ENCODE results near the gene KIF5A.
"Not testable (repeated sequence)": the region's sequence is repeated elsewhere in the genome, so short reads cannot be mapped to it uniquely, and the experiment has no call there.

Gene KIF5A

GRCh38 chr12:57511588-57512325 is 38.1 kb upstream of the KIF5A start:
- WGBS (ENCODE audit: insufficient coverage) = 100% methylated on average over 6 of the region's 7 CpGs
- Histone ChIP-seq H3K36me3 (ENCODE audit: control insufficient read depth in 4 of 4, insufficient read depth in 4 of 4, low read length in 3 of 4) (peaks cover 24 to 66% (median 49%) of the 10 kb centered on the region in 4 experiments), H3K27me3 (replicated peaks in 2 of 5; ENCODE audit: control insufficient read depth in 4 of 5, insufficient read depth in 5 of 5, low read length in 4 of 5) (no peaks in the 10 kb centered on the region), H3K27ac (ENCODE audit: insufficient read depth in 1 of 2, low read depth in 1 of 2, low read length in 2 of 2, poor library complexity in 1 of 2, severe bottlenecking in 2 of 2) (peak overlapping the region in 1 of 2 experiments; percentile 27), H3K9me3 (ENCODE audit: control extremely low read depth in 1 of 5, control insufficient read depth in 4 of 5, insufficient read depth in 2 of 5, low read depth in 1 of 5, low read length in 4 of 5) (no peaks in the 10 kb centered on the region), H3K4me3 (ENCODE audit: control insufficient read depth in 1 of 7, extremely low read depth in 1 of 7, insufficient read depth in 4 of 7, low read depth in 2 of 7, low read length in 6 of 7) (no peak overlapping the region), H3K4me1 (ENCODE audit: control extremely low read depth in 1 of 4, control insufficient read depth in 4 of 4, insufficient read depth in 4 of 4, low read length in 3 of 4) (no peaks in the 10 kb centered on the region)
- CTCF ChIA-PET = interaction anchor here (1.0 kb wide), 1 partner anchor 72 kb away, joined by 3 read pairs; no protein-coding TSS in a partner anchor
- POLR2A ChIA-PET = no interaction called here
- no peak for DNase-seq

- POLR2A ChIA-PET = no interaction called here
- WGBS (ENCODE audit: insufficient coverage) = 97% methylated on average over 6 of the region's 6 CpGs
Observed at GRCh38 chr12:57512665-57513064, 37.2 kb upstream of the KIF5A start.

DNA sequence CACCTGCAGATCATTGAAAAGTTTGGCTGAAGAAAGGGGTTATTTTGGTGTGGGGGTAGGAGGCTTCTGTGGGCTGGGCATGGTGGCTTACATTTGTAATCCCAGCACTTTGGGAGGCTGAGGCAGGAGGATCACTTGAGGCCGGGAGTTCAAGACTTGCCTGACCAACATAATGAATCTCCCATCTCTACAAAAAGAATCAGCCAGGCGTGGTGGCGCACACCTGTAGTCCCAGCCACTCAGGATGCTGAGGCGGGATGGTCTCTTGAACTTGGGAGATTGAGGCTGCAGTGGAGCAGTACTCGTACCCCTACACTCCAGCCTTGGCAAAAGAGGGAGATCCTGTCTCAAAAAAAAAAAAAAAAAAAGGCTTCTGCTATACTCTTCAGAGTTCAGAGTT is 36.6 kb upstream of the KIF5A start:
- WGBS (ENCODE audit: insufficient coverage) = 100% methylated on average over 2 of the region's 5 CpGs
- H3K4me1 ChIP-seq (ENCODE audit: control extremely low read depth in 1 of 4, control insufficient read depth in 4 of 4, insufficient read depth in 4 of 4, low read length in 3 of 4) = peaks cover 0 to 4% (median 2%) of the 10 kb centered on the region in 4 experiments
- no peaks in the 10 kb centered on the region for H3K9me3 ChIP-seq (ENCODE audit: control extremely low read depth in 1 of 5, control insufficient read depth in 4 of 5, insufficient read depth in 2 of 5, low read depth in 1 of 5, low read length in 4 of 5)
- no peak for DNase-seq
- H3K36me3 ChIP-seq (ENCODE audit: control insufficient read depth in 4 of 4, insufficient read depth in 4 of 4, low read length in 3 of 4) = peaks cover 28 to 79% (median 61%) of the 10 kb centered on the region in 4 experiments
- ChIA-PET POLR2A (no interaction called here), CTCF (interaction anchor here (1.1 kb wide), 1 partner anchor 16 kb away, joined by 4 read pairs; no protein-coding TSS in a partner anchor)
- H3K27me3 ChIP-seq (replicated peaks in 2 of 5; ENCODE audit: control insufficient read depth in 4 of 5, insufficient read depth in 5 of 5, low read length in 4 of 5) = no peaks in the 10 kb centered on the region
- H3K27ac ChIP-seq (ENCODE audit: insufficient read depth in 1 of 2, low read depth in 1 of 2, low read length in 2 of 2, poor library complexity in 1 of 2, severe bottlenecking in 2 of 2) = no peak overlapping the region
- H3K4me3 ChIP-seq (ENCODE audit: control insufficient read depth in 1 of 7, extremely low read depth in 1 of 7, insufficient read depth in 4 of 7, low read depth in 2 of 7, low read length in 6 of 7) = no peak overlapping the region

More at GRCh38 chr12:57512665-57513064, 37.2 kb upstream of the KIF5A start:
- Histone ChIP-seq H3K4me1 (ENCODE audit: control extremely low read depth in 1 of 4, control insufficient read depth in 4 of 4, insufficient read depth in 4 of 4, low read length in 3 of 4) (peaks cover 0 to 3% (median 0%) of the 10 kb centered on the region in 4 experiments), H3K36me3 (ENCODE audit: control insufficient read depth in 4 of 4, insufficient read depth in 4 of 4, low read length in 3 of 4) (peaks cover 28 to 75% (median 58%) of the 10 kb centered on the region in 4 experiments), H3K4me3 (ENCODE audit: control insufficient read depth in 1 of 7, extremely low read depth in 1 of 7, insufficient read depth in 4 of 7, low read depth in 2 of 7, low read length in 6 of 7) (no peak overlapping the region), H3K9me3 (ENCODE audit: control extremely low read depth in 1 of 5, control insufficient read depth in 4 of 5, insufficient read depth in 2 of 5, low read depth in 1 of 5, low read length in 4 of 5) (no peaks in the 10 kb centered on the region), H3K27ac (ENCODE audit: insufficient read depth in 1 of 2, low read depth in 1 of 2, low read length in 2 of 2, poor library complexity in 1 of 2, severe bottlenecking in 2 of 2) (peak overlapping the region in 1 of 2 experiments; percentile 0), H3K27me3 (replicated peaks in 2 of 5; ENCODE audit: control insufficient read depth in 4 of 5, insufficient read depth in 5 of 5, low read length in 4 of 5) (no peaks in the 10 kb centered on the region)
- DNase-seq = no peak
- CTCF ChIA-PET = interaction anchor here (1.1 kb wide), 1 partner anchor 16 kb away, joined by 4 read pairs; no protein-coding TSS in a partner anchor

DNA sequence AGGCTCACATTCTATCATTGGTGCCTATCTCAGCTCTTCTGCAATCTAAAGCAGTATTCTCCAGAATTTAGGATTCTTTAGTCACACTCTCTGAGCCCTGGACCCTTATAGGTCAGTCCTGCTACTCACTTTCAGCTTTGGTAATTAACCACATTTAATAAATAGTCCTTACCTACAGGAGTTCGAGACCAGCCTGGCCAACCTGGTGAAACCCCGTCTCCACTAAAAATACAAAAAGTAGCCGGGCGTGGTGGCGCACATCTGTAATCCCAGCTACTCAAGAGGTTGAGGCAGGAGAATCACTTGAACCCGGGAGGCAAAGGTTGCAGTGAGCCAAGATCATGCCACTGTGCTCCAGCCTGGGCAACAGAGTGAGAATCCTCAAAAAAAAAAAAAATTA is 36.2 kb upstream of the KIF5A start:
- CTCF ChIA-PET; H3K27ac ChIP-seq (ENCODE audit: insufficient read depth in 1 of 2, low read depth in 1 of 2, low read length in 2 of 2, poor library complexity in 1 of 2, severe bottlenecking in 2 of 2); H3K27me3 ChIP-seq (replicated peaks in 2 of 5; ENCODE audit: control insufficient read depth in 4 of 5, insufficient read depth in 5 of 5, low read length in 4 of 5); H3K9me3 ChIP-seq (ENCODE audit: control extremely low read depth in 1 of 5, control insufficient read depth in 4 of 5, insufficient read depth in 2 of 5, low read depth in 1 of 5, low read length in 4 of 5); DNase-seq; POLR2A ChIA-PET; H3K4me3 ChIP-seq (ENCODE audit: control insufficient read depth in 1 of 7, extremely low read depth in 1 of 7, insufficient read depth in 4 of 7, low read depth in 2 of 7, low read length in 6 of 7); H3K4me1 ChIP-seq (ENCODE audit: control extremely low read depth in 1 of 4, control insufficient read depth in 4 of 4, insufficient read depth in 4 of 4, low read length in 3 of 4): not testable (repeated sequence)
- peaks cover 28 to 79% (median 63%) of the 10 kb centered on the region in 4 experiments for H3K36me3 ChIP-seq (ENCODE audit: control insufficient read depth in 4 of 4, insufficient read depth in 4 of 4, low read length in 3 of 4)
- WGBS (ENCODE audit: insufficient coverage) = 97% methylated on average over 6 of the region's 6 CpGs

GRCh38 chr12:57514246-57514645 is 35.6 kb upstream of the KIF5A start:
- peaks cover 0 to 14% (median 11%) of the 10 kb centered on the region in 4 experiments for H3K4me1 ChIP-seq (ENCODE audit: control extremely low read depth in 1 of 4, control insufficient read depth in 4 of 4, insufficient read depth in 4 of 4, low read length in 3 of 4)
- POLR2A ChIA-PET = interaction anchor here (0.5 to 2.8 kb wide), 4 partner anchors 11 to 263 kb away, joined by 3 to 19 read pairs (median 8); partner anchors contain the start of genes ARHGAP9 and STAC3
- WGBS (ENCODE audit: insufficient coverage) = 97% methylated on average over 8 of the region's 9 CpGs
- H3K27me3 ChIP-seq (replicated peaks in 2 of 5; ENCODE audit: control insufficient read depth in 4 of 5, insufficient read depth in 5 of 5, low read length in 4 of 5); H3K4me3 ChIP-seq (ENCODE audit: control insufficient read depth in 1 of 7, extremely low read depth in 1 of 7, insufficient read depth in 4 of 7, low read depth in 2 of 7, low read length in 6 of 7); DNase-seq; H3K9me3 ChIP-seq (ENCODE audit: control extremely low read depth in 1 of 5, control insufficient read depth in 4 of 5, insufficient read depth in 2 of 5, low read depth in 1 of 5, low read length in 4 of 5); H3K27ac ChIP-seq (ENCODE audit: insufficient read depth in 1 of 2, low read depth in 1 of 2, low read length in 2 of 2, poor library complexity in 1 of 2, severe bottlenecking in 2 of 2): not testable (repeated sequence)
- peaks cover 28 to 80% (median 62%) of the 10 kb centered on the region in 4 experiments for H3K36me3 ChIP-seq (ENCODE audit: control insufficient read depth in 4 of 4, insufficient read depth in 4 of 4, low read length in 3 of 4)
- CTCF ChIA-PET = interaction anchor here (0.6 to 5.3 kb wide), 7 partner anchors 8 to 38 kb away, joined by 3 to 22 read pairs (median 4); partner anchors contain the start of gene DCTN2

GRCh38 chr12:57514720-57515407 is 35.0 kb upstream of the KIF5A start:
- no peaks in the 10 kb centered on the region for H3K27me3 ChIP-seq (replicated peaks in 2 of 5; ENCODE audit: control insufficient read depth in 4 of 5, insufficient read depth in 5 of 5, low read length in 4 of 5)
- H3K4me3 ChIP-seq (ENCODE audit: control insufficient read depth in 1 of 7, extremely low read depth in 1 of 7, insufficient read depth in 4 of 7, low read depth in 2 of 7, low read length in 6 of 7) = no peak overlapping the region
- H3K4me1 ChIP-seq (ENCODE audit: control extremely low read depth in 1 of 4, control insufficient read depth in 4 of 4, insufficient read depth in 4 of 4, low read length in 3 of 4) = peaks cover 0 to 19% (median 16%) of the 10 kb centered on the region in 4 experiments
- DNase-seq = no peak
- ChIA-PET CTCF (interaction anchor here (0.6 to 5.3 kb wide), 12 partner anchors 9 to 56 kb away, joined by 3 to 22 read pairs (median 4); partner anchors contain the start of genes DCTN2 and GLI1), POLR2A (interaction anchor here (0.8 to 2.8 kb wide), 4 partner anchors 8 to 54 kb away, joined by 3 to 19 read pairs (median 8); partner anchors contain the start of gene ARHGAP9)
- H3K27ac ChIP-seq (ENCODE audit: insufficient read depth in 1 of 2, low read depth in 1 of 2, low read length in 2 of 2, poor library complexity in 1 of 2, severe bottlenecking in 2 of 2) = no peak overlapping the region
- 94% methylated on average over 6 of the region's 9 CpGs for WGBS (ENCODE audit: insufficient coverage)
- no peaks in the 10 kb centered on the region for H3K9me3 ChIP-seq (ENCODE audit: control extremely low read depth in 1 of 5, control insufficient read depth in 4 of 5, insufficient read depth in 2 of 5, low read depth in 1 of 5, low read length in 4 of 5)
- peaks cover 28 to 75% (median 60%) of the 10 kb centered on the region in 4 experiments for H3K36me3 ChIP-seq (ENCODE audit: control insufficient read depth in 4 of 4, insufficient read depth in 4 of 4, low read length in 3 of 4)

Data from common myeloid progenitor, CD34-positive (primary cell).